Hepatocyte (in vitro differentiated cells): ENCODE data around the gene RXFP4.

Experiments used
- EZH2 ChIP-seq: fragments of 200-600 bp; sonication (generic); IDR thresholded peaks from 2 replicates; pipeline ENCODE4 v1.6.1; 2016; ENCODE audit warnings: antibody characterized with exemption, mild to moderate bottlenecking, borderline replicate concordance
- TF ChIP-seq, protein P1 (sequence below): fragments of 200-600 bp; sonication (generic); IDR thresholded peaks from 2 replicates; pipeline ENCODE4 v1.5.1; 2016; ENCODE audit warnings: antibody characterized with exemption, mild to moderate bottlenecking; ENCODE audit not compliant: poor library complexity

DNA sequence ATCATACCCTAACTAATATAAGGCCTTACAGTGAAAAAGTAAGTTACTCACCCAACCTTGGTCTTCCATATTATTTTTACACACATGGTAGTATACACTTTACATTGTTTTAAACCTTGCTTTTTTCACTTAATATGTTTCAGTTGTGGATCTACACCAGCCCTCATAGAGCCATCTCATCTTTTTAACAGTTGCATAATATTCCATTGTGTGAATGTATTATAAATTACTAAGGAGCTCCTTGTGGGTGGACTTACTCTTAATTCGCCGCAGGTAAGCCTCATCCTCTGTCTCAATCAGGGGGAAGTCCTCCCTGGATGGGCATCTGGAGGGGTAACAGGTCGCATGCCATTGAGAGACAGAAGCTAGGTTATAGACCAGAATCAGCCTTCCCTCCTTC is 13.2 kb downstream of the RXFP4 start:
- TF ChIP-seq, protein P1, sequence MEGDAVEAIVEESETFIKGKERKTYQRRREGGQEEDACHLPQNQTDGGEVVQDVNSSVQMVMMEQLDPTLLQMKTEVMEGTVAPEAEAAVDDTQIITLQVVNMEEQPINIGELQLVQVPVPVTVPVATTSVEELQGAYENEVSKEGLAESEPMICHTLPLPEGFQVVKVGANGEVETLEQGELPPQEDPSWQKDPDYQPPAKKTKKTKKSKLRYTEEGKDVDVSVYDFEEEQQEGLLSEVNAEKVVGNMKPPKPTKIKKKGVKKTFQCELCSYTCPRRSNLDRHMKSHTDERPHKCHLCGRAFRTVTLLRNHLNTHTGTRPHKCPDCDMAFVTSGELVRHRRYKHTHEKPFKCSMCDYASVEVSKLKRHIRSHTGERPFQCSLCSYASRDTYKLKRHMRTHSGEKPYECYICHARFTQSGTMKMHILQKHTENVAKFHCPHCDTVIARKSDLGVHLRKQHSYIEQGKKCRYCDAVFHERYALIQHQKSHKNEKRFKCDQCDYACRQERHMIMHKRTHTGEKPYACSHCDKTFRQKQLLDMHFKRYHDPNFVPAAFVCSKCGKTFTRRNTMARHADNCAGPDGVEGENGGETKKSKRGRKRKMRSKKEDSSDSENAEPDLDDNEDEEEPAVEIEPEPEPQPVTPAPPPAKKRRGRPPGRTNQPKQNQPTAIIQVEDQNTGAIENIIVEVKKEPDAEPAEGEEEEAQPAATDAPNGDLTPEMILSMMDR = no peak
- no peak for TF ChIP-seq EZH2
